Endothelial cell (in vitro differentiated cells): ENCODE measurements around the gene RGS6. TPM values are rescaled to one million over a fixed set of nuclear protein-coding genes. Genes with fewer than 3 reads are reported as not detected.
A peak's percentile ranks its signal among the peaks of the same experiment; 100 is the strongest.

Experiments used
- DNase-seq: peaks from one replicate; pipeline ENCODE4 v3.0.0; 2021; ENCODE audit warnings: low spot score
- H3K27ac Mint-ChIP-seq: one replicate; pipeline ENCODE4 v1.8.0; 2021; ENCODE audit warnings: mixed read lengths, inconsistent platforms; ENCODE audit not compliant: unreplicated experiment
- H3K27me3 Mint-ChIP-seq: one replicate; pipeline ENCODE4 v1.8.0; 2021; ENCODE audit warnings: mild to moderate bottlenecking, moderate library complexity, mixed read lengths, inconsistent platforms; ENCODE audit not compliant: unreplicated experiment
- H3K36me3 Mint-ChIP-seq: one replicate; pipeline ENCODE4 v1.8.0; 2021; ENCODE audit warnings: mild to moderate bottlenecking, low read depth, mixed read lengths, inconsistent platforms; ENCODE audit not compliant: unreplicated experiment
- H3K4me1 Mint-ChIP-seq: one replicate; pipeline ENCODE4 v1.8.0; 2021; ENCODE audit warnings: mild to moderate bottlenecking, mixed read lengths, inconsistent platforms; ENCODE audit not compliant: unreplicated experiment
- H3K4me3 Mint-ChIP-seq: one replicate; pipeline ENCODE4 v1.8.0; 2021; ENCODE audit warnings: mild to moderate bottlenecking, mixed read lengths, inconsistent platforms; ENCODE audit not compliant: unreplicated experiment
- H3K9me3 Mint-ChIP-seq: one replicate; pipeline ENCODE4 v1.8.0; 2021; ENCODE audit warnings: mixed read lengths, inconsistent platforms; ENCODE audit not compliant: unreplicated experiment
- total RNA-seq: library from RNA; stranded (reverse); fragmentation: NEBNext Ultra II Directional; extraction: Animal tissue kit (Norgen Biotek cat#: 25700); gene quantifications from one replicate; pipeline ENCODE4 v1.2.1, GENCODE V29; 2021; ENCODE audit not compliant: unreplicated experiment
- TF ChIP-seq, protein P1 (sequence below): fragments of 200-600 bp; sonication (generic); IDR thresholded peaks from one replicate; pipeline ENCODE4 v1.5.0; 2021; ENCODE audit warnings: antibody characterized with exemption; ENCODE audit not compliant: unreplicated experiment

Gene RGS6
- total RNA-seq, 1 donor from 2014 or later, result 15.7 TPM

DNA sequence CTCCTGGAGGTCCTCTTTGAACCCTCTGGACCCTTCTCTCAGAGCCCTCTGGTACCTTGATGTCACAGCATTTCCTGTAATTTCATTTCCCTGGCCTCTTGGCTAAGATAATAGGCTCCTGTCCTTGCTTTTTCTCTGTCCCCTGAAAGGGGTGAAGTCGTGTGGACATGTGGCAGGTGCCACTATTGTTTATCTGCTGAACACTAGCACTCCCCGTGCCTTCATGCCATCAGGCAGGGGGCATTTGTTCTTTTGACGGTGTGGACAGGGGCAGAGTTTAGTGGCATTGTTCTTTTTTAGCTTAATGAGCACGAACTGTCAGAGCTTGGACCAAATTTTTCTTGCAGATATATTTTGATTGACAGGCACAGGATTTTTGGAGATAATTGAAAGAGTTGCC lies 166.0 kb downstream of the RGS6 start:
- H3K27ac Mint-ChIP-seq, result no peak overlapping the region

DNA sequence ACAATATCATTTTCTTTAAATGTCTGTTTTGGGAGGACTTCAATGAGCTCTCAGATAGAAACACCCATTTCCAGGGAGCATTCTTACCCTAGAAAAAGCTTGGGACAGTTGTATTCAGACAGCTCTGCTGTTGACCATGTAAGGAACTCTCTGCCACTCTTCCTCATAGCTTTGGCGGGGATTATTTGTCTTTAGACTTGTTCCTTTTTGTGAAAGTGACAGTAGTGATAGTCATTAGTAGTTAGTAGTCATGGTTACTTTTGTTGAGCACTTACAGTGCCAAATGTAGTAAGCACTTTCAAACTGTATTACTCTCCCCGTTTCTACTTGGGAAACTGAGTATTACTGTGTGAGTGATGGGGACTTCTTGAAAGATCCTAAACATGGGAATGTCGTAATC lies 167.3 kb downstream of the RGS6 start:
- DNase-seq, result no peak
- Mint-ChIP-seq H3K36me3 (no peaks in the 10 kb centered on the region), H3K27me3 (peaks cover 2% of the 10 kb centered on the region), H3K27ac (no peak overlapping the region), H3K4me3 (no peak overlapping the region), H3K9me3 (no peaks in the 10 kb centered on the region), H3K4me1 (peaks cover 16% of the 10 kb centered on the region)
- TF ChIP-seq, protein P1, sequence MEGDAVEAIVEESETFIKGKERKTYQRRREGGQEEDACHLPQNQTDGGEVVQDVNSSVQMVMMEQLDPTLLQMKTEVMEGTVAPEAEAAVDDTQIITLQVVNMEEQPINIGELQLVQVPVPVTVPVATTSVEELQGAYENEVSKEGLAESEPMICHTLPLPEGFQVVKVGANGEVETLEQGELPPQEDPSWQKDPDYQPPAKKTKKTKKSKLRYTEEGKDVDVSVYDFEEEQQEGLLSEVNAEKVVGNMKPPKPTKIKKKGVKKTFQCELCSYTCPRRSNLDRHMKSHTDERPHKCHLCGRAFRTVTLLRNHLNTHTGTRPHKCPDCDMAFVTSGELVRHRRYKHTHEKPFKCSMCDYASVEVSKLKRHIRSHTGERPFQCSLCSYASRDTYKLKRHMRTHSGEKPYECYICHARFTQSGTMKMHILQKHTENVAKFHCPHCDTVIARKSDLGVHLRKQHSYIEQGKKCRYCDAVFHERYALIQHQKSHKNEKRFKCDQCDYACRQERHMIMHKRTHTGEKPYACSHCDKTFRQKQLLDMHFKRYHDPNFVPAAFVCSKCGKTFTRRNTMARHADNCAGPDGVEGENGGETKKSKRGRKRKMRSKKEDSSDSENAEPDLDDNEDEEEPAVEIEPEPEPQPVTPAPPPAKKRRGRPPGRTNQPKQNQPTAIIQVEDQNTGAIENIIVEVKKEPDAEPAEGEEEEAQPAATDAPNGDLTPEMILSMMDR, result no peak

More for the DNA sequence above, 166.0 kb downstream of the RGS6 start:
- no peak for DNase-seq
- H3K4me3 Mint-ChIP-seq, result no peak overlapping the region
- H3K9me3 Mint-ChIP-seq, result no peaks in the 10 kb centered on the region
- TF ChIP-seq, protein P1, result no peak
- H3K36me3 Mint-ChIP-seq, result no peaks in the 10 kb centered on the region
- peaks cover 2% of the 10 kb centered on the region for H3K27me3 Mint-ChIP-seq
- H3K4me1 Mint-ChIP-seq, result peaks cover 14% of the 10 kb centered on the region

DNA sequence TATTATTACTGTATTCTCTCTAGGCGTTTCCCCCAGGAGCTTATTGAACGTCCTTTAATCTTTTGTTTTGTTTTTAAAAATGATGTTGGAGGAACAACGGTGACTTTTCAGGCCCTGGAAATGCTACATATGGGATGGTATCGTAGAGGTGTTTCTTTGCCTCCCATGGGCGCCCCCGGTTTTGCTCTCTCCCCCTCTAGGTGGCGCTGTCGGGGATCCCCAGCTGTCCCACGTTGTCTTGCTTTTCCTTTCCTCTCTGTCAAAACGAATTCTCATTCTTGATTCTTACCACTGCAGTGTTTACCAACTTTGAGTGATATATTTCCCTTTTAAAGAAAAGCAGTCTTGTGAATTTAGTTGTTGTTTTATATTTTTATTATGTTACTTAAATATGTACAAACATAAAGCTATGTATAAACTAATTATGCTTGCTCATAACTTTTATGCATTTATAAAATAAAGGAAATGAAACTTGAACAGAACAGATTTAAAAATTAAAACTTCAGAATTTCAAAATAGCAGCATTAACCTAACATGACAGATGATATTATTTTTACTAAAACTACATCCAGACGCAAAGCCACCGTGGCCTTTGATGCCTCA lies 171.9 kb downstream of the RGS6 start:
- no peaks in the 10 kb centered on the region for H3K9me3 Mint-ChIP-seq
- TF ChIP-seq, protein P1, result peak; percentile 42
- no peak overlapping the region for H3K4me3 Mint-ChIP-seq
- peaks cover 7% of the 10 kb centered on the region for H3K4me1 Mint-ChIP-seq
- no peak overlapping the region for H3K27ac Mint-ChIP-seq
- no peaks in the 10 kb centered on the region for H3K27me3 Mint-ChIP-seq
- DNase-seq, result peak; percentile 50
- no peaks in the 10 kb centered on the region for H3K36me3 Mint-ChIP-seq

DNA sequence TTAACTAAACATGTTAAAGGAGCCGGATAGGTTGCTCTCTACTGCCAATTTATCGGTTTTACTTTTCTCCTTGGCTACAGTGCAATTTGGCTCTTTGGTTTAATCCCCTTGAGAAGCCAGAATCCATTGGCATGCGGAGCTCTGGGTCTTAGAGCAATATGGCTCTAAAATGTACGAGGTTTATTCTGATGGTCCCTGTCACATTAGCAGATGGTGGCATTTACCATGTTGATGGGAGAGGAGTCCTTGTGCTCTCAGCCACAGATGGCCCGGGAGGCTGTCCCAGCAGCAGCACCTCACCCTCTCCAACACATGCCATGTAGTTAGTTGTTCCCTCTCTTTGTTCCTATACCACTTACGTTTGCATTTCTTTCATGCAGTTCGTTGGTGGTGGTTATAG lies 179.7 kb downstream of the RGS6 start:
- TF ChIP-seq, protein P1, result no peak
- H3K9me3 Mint-ChIP-seq, result no peaks in the 10 kb centered on the region
- no peak overlapping the region for H3K4me3 Mint-ChIP-seq
- DNase-seq, result no peak
- no peak overlapping the region for H3K27ac Mint-ChIP-seq
- no peaks in the 10 kb centered on the region for H3K36me3 Mint-ChIP-seq
- H3K4me1 Mint-ChIP-seq, result no peaks in the 10 kb centered on the region
- peaks cover 3% of the 10 kb centered on the region for H3K27me3 Mint-ChIP-seq

DNA sequence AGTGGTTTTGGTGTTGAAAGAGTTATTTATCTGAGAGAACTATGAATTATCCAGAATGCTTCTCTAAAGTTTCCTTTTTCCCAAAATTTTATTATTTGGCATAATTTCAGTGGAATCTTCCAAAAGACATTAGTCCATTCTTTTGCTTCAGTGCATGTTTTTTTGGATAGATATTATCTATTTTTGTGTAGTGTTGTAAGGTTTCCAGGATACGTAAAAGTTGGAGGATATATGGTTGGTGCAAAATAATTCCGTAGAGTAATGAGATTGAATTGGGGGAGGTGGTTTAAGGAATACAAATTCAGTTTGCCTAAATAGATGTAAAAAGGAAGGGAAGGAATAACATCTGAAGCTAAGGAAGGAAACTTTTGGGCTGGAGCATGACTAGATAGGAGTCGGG lies 186.6 kb downstream of the RGS6 start:
- no peaks in the 10 kb centered on the region for H3K9me3 Mint-ChIP-seq
- no peak overlapping the region for H3K4me3 Mint-ChIP-seq
- no peaks in the 10 kb centered on the region for H3K4me1 Mint-ChIP-seq
- TF ChIP-seq, protein P1, result no peak
- H3K27ac Mint-ChIP-seq, result no peak overlapping the region
- peaks cover 5% of the 10 kb centered on the region for H3K27me3 Mint-ChIP-seq
- no peaks in the 10 kb centered on the region for H3K36me3 Mint-ChIP-seq
- DNase-seq, result no peak
